ENCODE measurements around the gene TBC1D22B. TPM values are rescaled to one million over a fixed set of nuclear protein-coding genes. Genes with fewer than 3 reads are reported as not detected.
"Not testable (repeated sequence)": the region's sequence is repeated elsewhere in the genome, so short reads cannot be mapped to it uniquely, and the experiment has no call there.

The TBC1D22B gene
- total RNA-seq, 1 donor from 2014 or later: 8.7 TPM

GRCh38 chr6:37302086-37302686 lies 44.6 kb downstream of the TBC1D22B start:
- no peak for DNase-seq (ENCODE audit: low spot score)

- DNase-seq (ENCODE audit: low spot score): no peak
These were observed 45.6 kb downstream of the TBC1D22B start for GRCh38 chr6:37303091-37303660.

- no peak for DNase-seq (ENCODE audit: low spot score)
These were observed 46.4 kb downstream of the TBC1D22B start for GRCh38 chr6:37303891-37304503.

- no peak for DNase-seq (ENCODE audit: low spot score)
These were observed 47.2 kb downstream of the TBC1D22B start for GRCh38 chr6:37304766-37305165.

GRCh38 chr6:37305841-37306425 lies 48.4 kb downstream of the TBC1D22B start:
- no peak for DNase-seq (ENCODE audit: low spot score)

GRCh38 chr6:37306624-37307222 lies 49.2 kb downstream of the TBC1D22B start:
- no peak for DNase-seq (ENCODE audit: low spot score)

- not testable (repeated sequence) for DNase-seq (ENCODE audit: low spot score)
These were observed 49.9 kb downstream of the TBC1D22B start for GRCh38 chr6:37307484-37307883.

- DNase-seq (ENCODE audit: low spot score): no peak
These were observed 50.7 kb downstream of the TBC1D22B start for GRCh38 chr6:37308069-37308815.

- DNase-seq (ENCODE audit: low spot score): no peak
These were observed 51.5 kb downstream of the TBC1D22B start for GRCh38 chr6:37309046-37309445.

- no peak for DNase-seq (ENCODE audit: low spot score)
These were observed 52.1 kb downstream of the TBC1D22B start for GRCh38 chr6:37309692-37310091.

GRCh38 chr6:37310966-37311365 lies 53.4 kb downstream of the TBC1D22B start:
- no peak for DNase-seq (ENCODE audit: low spot score)

- no peak for DNase-seq (ENCODE audit: low spot score)
These were observed 54.3 kb downstream of the TBC1D22B start for GRCh38 chr6:37311741-37312473.

GRCh38 chr6:37313723-37314486 lies 56.3 kb downstream of the TBC1D22B start:
- no peak for DNase-seq (ENCODE audit: low spot score)

- DNase-seq (ENCODE audit: low spot score): no peak
These were observed 57.0 kb downstream of the TBC1D22B start for GRCh38 chr6:37314487-37315156.

GRCh38 chr6:37315157-37315515 lies 57.6 kb downstream of the TBC1D22B start:
- DNase-seq (ENCODE audit: low spot score): no peak

GRCh38 chr6:37316071-37316470 lies 58.5 kb downstream of the TBC1D22B start:
- DNase-seq (ENCODE audit: low spot score): no peak

- no peak for DNase-seq (ENCODE audit: low spot score)
These were observed 59.9 kb downstream of the TBC1D22B start for GRCh38 chr6:37317312-37318038.

GRCh38 chr6:37319156-37319555 lies 61.6 kb downstream of the TBC1D22B start:
- no peak for DNase-seq (ENCODE audit: low spot score)
